ENCODE results near the gene HPDL. TPM values are rescaled to one million over a fixed set of nuclear protein-coding genes. Genes with fewer than 3 reads are reported as not detected.
"Not testable (repeated sequence)": the region's sequence is repeated elsewhere in the genome, so short reads cannot be mapped to it uniquely, and the experiment has no call there.

HPDL gene
- total RNA-seq (6.8 TPM), polyA plus RNA-seq (0.91 TPM)
- long read RNA-seq, donor 1 = 0 reads
- long read RNA-seq, donor 2, transcript HPDL-201 (1 exons, 1,629 nt) = major isoform, 20 of 20 reads
- long read RNA-seq, donor 2, partial matches to known transcripts = 0 of 20 reads
- long read RNA-seq, donor 2, other reads (novel, unspliced or antisense) = 0 of 20 reads
- long read RNA-seq, donor 3, transcript HPDL-201 (1 exons, 1,629 nt) = major isoform, 9 of 9 reads
- long read RNA-seq, donor 3, partial matches to known transcripts = 0 of 9 reads
- long read RNA-seq, donor 3, other reads (novel, unspliced or antisense) = 0 of 9 reads
- long read RNA-seq, donor 4, partial matches to known transcripts = 0 of 2 reads
- long read RNA-seq, donor 4, other reads (novel, unspliced or antisense) = 0 of 2 reads
- long read RNA-seq, donor 5, transcript HPDL-201 (1 exons, 1,629 nt) = major isoform, 13 of 13 reads
- long read RNA-seq, donor 5, partial matches to known transcripts = 0 of 13 reads
- long read RNA-seq, donor 5, other reads (novel, unspliced or antisense) = 0 of 13 reads
- long read RNA-seq, donor 6, transcript HPDL-201 (1 exons, 1,629 nt) = major isoform, 6 of 6 reads
- long read RNA-seq, donor 6, partial matches to known transcripts = 0 of 6 reads
- long read RNA-seq, donor 6, other reads (novel, unspliced or antisense) = 0 of 6 reads
- long read RNA-seq, donor 7, partial matches to known transcripts = 0 of 4 reads
- long read RNA-seq, donor 7, other reads (novel, unspliced or antisense) = 0 of 4 reads
- long read RNA-seq, donor 8, transcript HPDL-201 (1 exons, 1,629 nt) = major isoform, 6 of 6 reads
- long read RNA-seq, donor 8, partial matches to known transcripts = 0 of 6 reads
- long read RNA-seq, donor 8, other reads (novel, unspliced or antisense) = 0 of 6 reads
- long read RNA-seq, donor 9, transcript HPDL-201 (1 exons, 1,629 nt) = major isoform, 5 of 5 reads
- long read RNA-seq, donor 9, partial matches to known transcripts = 0 of 5 reads
- long read RNA-seq, donor 9, other reads (novel, unspliced or antisense) = 0 of 5 reads
- long read RNA-seq, donor 10, transcript HPDL-201 (1 exons, 1,629 nt) = major isoform, 8 of 8 reads
- long read RNA-seq, donor 10, partial matches to known transcripts = 0 of 8 reads
- long read RNA-seq, donor 10, other reads (novel, unspliced or antisense) = 0 of 8 reads

DNA sequence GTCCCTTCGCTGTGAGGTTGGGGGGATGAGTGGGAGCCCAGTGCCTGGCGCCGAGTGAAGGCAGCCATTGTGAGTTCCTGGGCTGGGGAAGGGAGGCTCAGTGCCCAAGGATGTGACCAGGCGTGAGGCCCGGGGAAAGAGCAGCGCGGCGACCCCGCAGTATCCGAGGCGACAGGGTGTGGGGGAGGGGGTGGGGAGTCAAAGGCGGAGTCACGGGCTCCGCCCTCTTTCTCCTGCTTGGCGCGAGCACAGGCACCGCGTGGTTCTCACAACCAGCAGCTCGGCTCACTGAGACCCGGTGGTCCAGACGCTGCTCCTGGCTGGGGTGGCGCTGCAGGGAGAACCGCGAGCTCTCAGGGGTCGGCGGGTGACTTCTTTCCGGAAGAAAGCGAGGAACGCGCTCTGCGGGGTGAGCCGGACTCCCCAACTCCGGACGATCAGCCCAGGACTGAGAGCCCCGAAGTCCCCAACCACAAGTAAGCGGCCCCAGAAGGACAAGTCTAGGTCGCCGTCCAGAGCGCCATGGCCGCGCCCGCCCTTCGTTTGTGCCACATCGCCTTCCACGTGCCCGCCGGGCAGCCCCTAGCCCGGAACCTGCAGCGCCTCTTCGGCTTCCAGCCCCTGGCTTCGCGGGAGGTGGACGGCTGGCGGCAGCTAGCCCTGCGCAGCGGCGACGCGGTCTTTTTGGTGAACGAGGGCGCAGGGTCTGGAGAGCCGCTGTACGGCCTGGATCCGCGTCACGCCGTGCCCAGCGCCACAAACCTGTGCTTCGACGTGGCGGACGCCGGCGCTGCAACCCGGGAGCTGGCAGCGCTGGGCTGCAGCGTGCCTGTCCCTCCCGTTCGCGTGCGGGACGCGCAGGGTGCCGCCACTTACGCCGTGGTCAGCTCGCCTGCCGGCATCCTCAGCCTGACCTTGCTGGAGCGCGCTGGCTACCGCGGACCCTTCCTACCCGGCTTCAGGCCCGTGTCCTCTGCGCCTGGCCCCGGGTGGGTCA is at the start of gene HPDL:
Gene HPDL (plus strand): TSS at position 269 of the 997 bp plus-strand sequence. CDS start 254 bp downstream, at position 523.
- peak; percentile 35 to 83 (median 66) for DNase-seq (ENCODE audit: low read depth in 6 of 9, low spot score in 9 of 9)
- H3K27ac ChIP-seq (ENCODE audit: low read depth in 1 of 2, low read length in 1 of 2) = peak within 1 kb of the TSS in 1 of 2 donors; percentile 45
- peaks cover 0 to 8% of the 10 kb centered on the region in 2 donors for H3K27me3 ChIP-seq (ENCODE audit: control insufficient read depth in 2 of 2, insufficient read depth in 1 of 2, low read length in 1 of 2)
- H3K9me3 ChIP-seq (ENCODE audit: control insufficient read depth in 2 of 2, insufficient read depth in 1 of 2, low read length in 1 of 2) = no peaks in the 10 kb centered on the region
- H3K4me1 ChIP-seq (ENCODE audit: control insufficient read depth in 2 of 2, insufficient read depth in 2 of 2, low read length in 2 of 2) = peaks cover 4 to 27% of the 10 kb centered on the region in 2 donors
- peak within 1 kb of the TSS; percentile 56 to 61 for H3K4me3 ChIP-seq (ENCODE audit: low read length in 2 of 2)
- H3K36me3 ChIP-seq (ENCODE audit: control insufficient read depth in 2 of 2, insufficient read depth in 2 of 2, low read length in 1 of 2) = peaks cover 15 to 23% of the 10 kb centered on the region in 2 donors
- 15% methylated on average over 96 of the region's 96 CpGs for whole genome bisulfite sequencing

DNA sequence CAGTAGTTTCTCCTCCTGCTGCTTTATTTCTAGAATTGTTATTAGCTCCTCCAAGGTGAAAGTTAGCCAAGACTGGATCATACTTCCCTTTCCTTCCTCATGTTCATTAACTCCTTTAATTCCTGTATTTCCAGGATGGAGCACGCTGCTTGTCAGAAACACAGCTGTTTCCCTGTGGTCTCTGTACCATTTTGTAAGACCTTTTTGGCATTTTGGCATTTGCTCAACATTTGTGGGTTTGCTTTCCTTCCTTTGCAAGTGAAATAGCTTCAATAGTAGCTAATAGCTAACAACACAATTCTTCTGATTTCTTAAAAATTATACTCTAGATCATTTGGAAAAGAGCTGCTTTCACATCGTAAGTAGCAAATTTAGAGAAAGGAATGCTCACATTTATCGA is 44.3 kb upstream of the HPDL start:
- no peaks in the 10 kb centered on the region for H3K4me1 ChIP-seq (ENCODE audit: control insufficient read depth in 2 of 2, insufficient read depth in 2 of 2, low read length in 2 of 2)
- H3K4me3 ChIP-seq (ENCODE audit: low read length in 2 of 2) = no peak overlapping the region
- no peak for DNase-seq (ENCODE audit: low read depth in 6 of 9, low spot score in 9 of 9)
- H3K9me3 ChIP-seq (ENCODE audit: control insufficient read depth in 2 of 2, insufficient read depth in 1 of 2, low read length in 1 of 2) = peaks cover 0 to 5% of the 10 kb centered on the region in 2 donors
- no peaks in the 10 kb centered on the region for H3K36me3 ChIP-seq (ENCODE audit: control insufficient read depth in 2 of 2, insufficient read depth in 2 of 2, low read length in 1 of 2)
- WGBS = 24% methylated on average over 3 of the region's 3 CpGs
- no peaks in the 10 kb centered on the region for H3K27me3 ChIP-seq (ENCODE audit: control insufficient read depth in 2 of 2, insufficient read depth in 1 of 2, low read length in 1 of 2)
- no peak overlapping the region for H3K27ac ChIP-seq (ENCODE audit: low read depth in 1 of 2, low read length in 1 of 2)

GRCh38 chr1:45284858-45285257 is 41.8 kb upstream of the HPDL start:
- not testable (repeated sequence) for H3K27ac ChIP-seq (ENCODE audit: low read depth in 1 of 2, low read length in 1 of 2); H3K27me3 ChIP-seq (ENCODE audit: control insufficient read depth in 2 of 2, insufficient read depth in 1 of 2, low read length in 1 of 2); H3K4me1 ChIP-seq (ENCODE audit: control insufficient read depth in 2 of 2, insufficient read depth in 2 of 2, low read length in 2 of 2); DNase-seq (ENCODE audit: low read depth in 6 of 9, low spot score in 9 of 9); H3K36me3 ChIP-seq (ENCODE audit: control insufficient read depth in 2 of 2, insufficient read depth in 2 of 2, low read length in 1 of 2); H3K4me3 ChIP-seq (ENCODE audit: low read length in 2 of 2); H3K9me3 ChIP-seq (ENCODE audit: control insufficient read depth in 2 of 2, insufficient read depth in 1 of 2, low read length in 1 of 2)
- WGBS = 97% methylated on average over 9 of the region's 9 CpGs

- DNase-seq (ENCODE audit: low read depth in 6 of 9, low spot score in 9 of 9); H3K27ac ChIP-seq (ENCODE audit: low read depth in 1 of 2, low read length in 1 of 2); H3K4me3 ChIP-seq (ENCODE audit: low read length in 2 of 2); H3K27me3 ChIP-seq (ENCODE audit: control insufficient read depth in 2 of 2, insufficient read depth in 1 of 2, low read length in 1 of 2); H3K4me1 ChIP-seq (ENCODE audit: control insufficient read depth in 2 of 2, insufficient read depth in 2 of 2, low read length in 2 of 2); H3K36me3 ChIP-seq (ENCODE audit: control insufficient read depth in 2 of 2, insufficient read depth in 2 of 2, low read length in 1 of 2); H3K9me3 ChIP-seq (ENCODE audit: control insufficient read depth in 2 of 2, insufficient read depth in 1 of 2, low read length in 1 of 2): not testable (repeated sequence)
- 88% methylated on average over 2 of the region's 3 CpGs for WGBS
Measured at GRCh38 chr1:45286521-45286920, 40.2 kb upstream of the HPDL start.

GRCh38 chr1:45291002-45291401 is 35.7 kb upstream of the HPDL start:
- H3K4me3 ChIP-seq (ENCODE audit: low read length in 2 of 2); H3K36me3 ChIP-seq (ENCODE audit: control insufficient read depth in 2 of 2, insufficient read depth in 2 of 2, low read length in 1 of 2); H3K27me3 ChIP-seq (ENCODE audit: control insufficient read depth in 2 of 2, insufficient read depth in 1 of 2, low read length in 1 of 2); H3K27ac ChIP-seq (ENCODE audit: low read depth in 1 of 2, low read length in 1 of 2); H3K9me3 ChIP-seq (ENCODE audit: control insufficient read depth in 2 of 2, insufficient read depth in 1 of 2, low read length in 1 of 2); DNase-seq (ENCODE audit: low read depth in 6 of 9, low spot score in 9 of 9); H3K4me1 ChIP-seq (ENCODE audit: control insufficient read depth in 2 of 2, insufficient read depth in 2 of 2, low read length in 2 of 2): not testable (repeated sequence)
- 87% methylated on average over 6 of the region's 6 CpGs for WGBS

GRCh38 chr1:45291716-45292115 is 35.0 kb upstream of the HPDL start:
- Histone ChIP-seq H3K27ac (ENCODE audit: low read depth in 1 of 2, low read length in 1 of 2) (no peak overlapping the region), H3K27me3 (ENCODE audit: control insufficient read depth in 2 of 2, insufficient read depth in 1 of 2, low read length in 1 of 2) (no peaks in the 10 kb centered on the region), H3K36me3 (ENCODE audit: control insufficient read depth in 2 of 2, insufficient read depth in 2 of 2, low read length in 1 of 2) (no peaks in the 10 kb centered on the region), H3K4me1 (ENCODE audit: control insufficient read depth in 2 of 2, insufficient read depth in 2 of 2, low read length in 2 of 2) (no peaks in the 10 kb centered on the region), H3K4me3 (ENCODE audit: low read length in 2 of 2) (no peak overlapping the region), H3K9me3 (ENCODE audit: control insufficient read depth in 2 of 2, insufficient read depth in 1 of 2, low read length in 1 of 2) (no peaks in the 10 kb centered on the region)
- WGBS = 93% methylated on average over 2 of the region's 2 CpGs
- DNase-seq (ENCODE audit: low read depth in 6 of 9, low spot score in 9 of 9) = no peak

GRCh38 chr1:45297666-45298356 is 28.9 kb upstream of the HPDL start:
- 97% methylated on average over 8 of the region's 8 CpGs for WGBS
- no peak for DNase-seq (ENCODE audit: low read depth in 6 of 9, low spot score in 9 of 9)
- no peak overlapping the region for H3K4me3 ChIP-seq (ENCODE audit: low read length in 2 of 2)

DNA sequence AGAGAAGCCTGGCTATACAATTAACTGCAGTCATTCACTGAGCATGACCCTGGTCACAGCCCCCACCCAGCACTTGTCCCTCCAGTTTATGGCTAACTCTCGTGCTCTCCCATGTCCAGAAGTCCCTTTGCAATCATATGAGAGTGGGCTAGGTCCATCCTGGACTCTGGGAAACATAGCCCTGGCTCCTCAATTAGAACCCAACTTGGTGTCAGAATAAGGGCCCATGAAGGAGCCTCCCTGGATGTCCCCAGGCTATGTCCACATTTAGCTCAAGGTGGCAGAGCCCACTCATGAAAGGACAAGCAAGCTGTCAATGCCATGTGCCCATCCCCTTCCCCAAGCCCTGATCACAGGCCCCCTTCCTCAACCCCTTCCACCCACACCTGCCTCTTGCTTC is 27.4 kb upstream of the HPDL start:
- no peak overlapping the region for H3K4me3 ChIP-seq (ENCODE audit: low read length in 2 of 2)
- no peak for DNase-seq (ENCODE audit: low read depth in 6 of 9, low spot score in 9 of 9)
- no peak overlapping the region for H3K27ac ChIP-seq (ENCODE audit: low read depth in 1 of 2, low read length in 1 of 2)
- H3K9me3 ChIP-seq (ENCODE audit: control insufficient read depth in 2 of 2, insufficient read depth in 1 of 2, low read length in 1 of 2) = no peaks in the 10 kb centered on the region
- 90% methylated on average over 1 of the region's 1 CpG for WGBS
- H3K4me1 ChIP-seq (ENCODE audit: control insufficient read depth in 2 of 2, insufficient read depth in 2 of 2, low read length in 2 of 2) = peaks cover 3 to 10% of the 10 kb centered on the region in 2 donors
- H3K27me3 ChIP-seq (ENCODE audit: control insufficient read depth in 2 of 2, insufficient read depth in 1 of 2, low read length in 1 of 2) = no peaks in the 10 kb centered on the region
- no peaks in the 10 kb centered on the region for H3K36me3 ChIP-seq (ENCODE audit: control insufficient read depth in 2 of 2, insufficient read depth in 2 of 2, low read length in 1 of 2)

More at GRCh38 chr1:45297666-45298356, 28.9 kb upstream of the HPDL start:
- Histone ChIP-seq H3K36me3 (ENCODE audit: control insufficient read depth in 2 of 2, insufficient read depth in 2 of 2, low read length in 1 of 2) (no peaks in the 10 kb centered on the region), H3K27ac (ENCODE audit: low read depth in 1 of 2, low read length in 1 of 2) (no peak overlapping the region), H3K27me3 (ENCODE audit: control insufficient read depth in 2 of 2, insufficient read depth in 1 of 2, low read length in 1 of 2) (no peaks in the 10 kb centered on the region), H3K9me3 (ENCODE audit: control insufficient read depth in 2 of 2, insufficient read depth in 1 of 2, low read length in 1 of 2) (no peaks in the 10 kb centered on the region), H3K4me1 (ENCODE audit: control insufficient read depth in 2 of 2, insufficient read depth in 2 of 2, low read length in 2 of 2) (peaks cover under 1 to 2% of the 10 kb centered on the region in 2 donors)
